HCT116 (cell line): Measurements from ENCODE around the gene C3orf22. TPM values are rescaled to one million over a fixed set of nuclear protein-coding genes. Genes with fewer than 3 reads are reported as not detected.
"Not testable (repeated sequence)": the region's sequence is repeated elsewhere in the genome, so short reads cannot be mapped to it uniquely, and the experiment has no call there.

ENCODE experiments used
- ATAC-seq: fragments of 200-7000 bp; cut with Tn5 transposase; 2 replicates; pipeline ENCODE4 v1.9.1; 2020; ENCODE audit warnings: mild to moderate bottlenecking, moderate library complexity
- BruUV-seq: library from RNA; stranded (reverse); fragments of 400-500 nt; replicated peaks from 2 replicates; lab custom pipeline; 2021; lab: Mats Ljungman, UMichigan
- CTCF ChIA-PET: fragments of 300-600 bp; sonication (Branson Sonifier 250); formaldehyde crosslinking; loops from one replicate; lab custom pipeline; 2021; ENCODE audit warnings: antibody characterized with exemption; lab: Charles Lee
- POLR2A ChIA-PET: fragments of 300-600, 350-600 bp; sonication (Branson Sonifier 250); formaldehyde crosslinking; loops from one replicate; lab custom pipeline; 2021; ENCODE audit warnings: antibody characterized with exemption; lab: Charles Lee
- RAD21 ChIA-PET, 2 experiments: fragments of 300-600 bp; sonication (Branson Sonifier 250); formaldehyde crosslinking; loops; one replicate each; lab custom pipeline; 2023; ENCODE audit warnings: low total read pairs in 2 of 2; ENCODE audit not compliant: uncharacterized antibody in 2 of 2, unreplicated experiment in 2 of 2, low non-redundant PET in 1 of 2; lab: Charles Lee
- DNase-seq: peaks from one replicate; pipeline ENCODE4 v3.0.0-alpha.2; 2010; ENCODE audit warnings: low read depth, low spot score
- H2AFZ ChIP-seq: fragments of 200-600 bp; shearing (Covaris generic), sonication (generic); 2 replicates; pipeline ENCODE4 v1.6.1; 2017; ENCODE audit warnings: low read depth, mixed run types, mixed read lengths, antibody characterized with exemption, low read length; ENCODE audit not compliant: poor library complexity, severe bottlenecking
- H3K27ac ChIP-seq: 2 replicates; pipeline ENCODE4 v1.5.1; 2012; ENCODE audit warnings: low read depth, low read length
- H3K27me3 ChIP-seq: fragments of 200-600 bp; sonication (generic); 2 replicates; pipeline ENCODE4 v1.6.1; 2016; ENCODE audit warnings: mixed run types, low read length, mixed read lengths; ENCODE audit not compliant: insufficient read depth
- H3K36me3 ChIP-seq, 2 experiments: fragments of 200-500 bp in 1 of 2; fragments of 200-600 bp in 1 of 2; sonication (Bioruptor generic) in 1 of 2; sonication (generic) in 1 of 2; 2 replicates each; pipeline versions ENCODE4 v1.5.1 to v1.6.1; 2014 to 2016; ENCODE audit warnings: low read length in 2 of 2, inconsistent platforms in 1 of 2, mixed read lengths in 1 of 2, mixed run types in 1 of 2; ENCODE audit not compliant: insufficient read depth in 2 of 2, control insufficient read depth in 1 of 2
- H3K4me1 ChIP-seq, 2 experiments: fragments of 200-600 bp in 1 of 2; sonication (generic) in 1 of 2; 2 replicates each; pipeline versions ENCODE4 v1.5.1 to v1.6.1; 2012 to 2017; ENCODE audit warnings: low read length in 2 of 2, inconsistent platforms in 1 of 2, mild to moderate bottlenecking in 1 of 2, mixed read lengths in 1 of 2, mixed run types in 1 of 2, moderate library complexity in 1 of 2; ENCODE audit not compliant: insufficient read depth in 2 of 2, control insufficient read depth in 1 of 2
- H3K4me2 ChIP-seq: fragments of 200-600 bp; sonication (generic); 2 replicates; pipeline ENCODE4 v1.6.1; 2017; ENCODE audit warnings: mixed run types, low read length, mixed read lengths
- H3K4me3 ChIP-seq, 2 experiments: fragments of 200-600 bp in 1 of 2; sonication (generic) in 1 of 2; replicated peaks in 1 of 2; 2 replicates each; pipeline ENCODE4 v1.5.1; 2011 to 2016; ENCODE audit warnings: low read length in 2 of 2, control low read depth in 1 of 2, low read depth in 1 of 2, mild to moderate bottlenecking in 1 of 2, mixed read lengths in 1 of 2, mixed run types in 1 of 2
- H3K79me2 ChIP-seq: fragments of 200-600 bp; sonication (generic); 2 replicates; pipeline ENCODE4 v1.6.1; 2017; ENCODE audit warnings: mild to moderate bottlenecking, mixed run types, low read length, moderate library complexity, mixed read lengths; ENCODE audit not compliant: insufficient read depth
- H3K9ac ChIP-seq: fragments of 200-600 bp; sonication (generic); 2 replicates; pipeline ENCODE4 v1.6.1; 2016; ENCODE audit warnings: low read length, mixed read lengths
- H3K9me2 ChIP-seq: fragments of 200-600 bp; sonication (generic), shearing (Covaris generic); 2 replicates; pipeline ENCODE4 v1.6.1; 2017; ENCODE audit warnings: mixed run types, mild to moderate bottlenecking, moderate library complexity; ENCODE audit not compliant: insufficient read depth
- H3K9me3 ChIP-seq, 2 experiments: fragments of 200-500 bp in 1 of 2; fragments of 200-600 bp in 1 of 2; sonication (Bioruptor generic) in 1 of 2; sonication (generic) in 1 of 2; 2 replicates each; pipeline ENCODE4 v1.6.1; 2014 to 2017; ENCODE audit warnings: low read length in 2 of 2, mixed read lengths in 2 of 2, inconsistent platforms in 1 of 2, low read depth in 1 of 2, mild to moderate bottlenecking in 1 of 2, mixed run types in 1 of 2, moderate library complexity in 1 of 2; ENCODE audit not compliant: control insufficient read depth in 1 of 2, insufficient read depth in 1 of 2
- H4K20me1 ChIP-seq: fragments of 200-600 bp; sonication (generic), shearing (Covaris generic); 2 replicates; pipeline ENCODE4 v1.6.1; 2017; ENCODE audit warnings: mixed run types, mild to moderate bottlenecking, moderate library complexity; ENCODE audit not compliant: insufficient read depth
- CBX3 ChIP-seq: IDR thresholded peaks from 2 replicates; pipeline ENCODE4 v1.6.1; 2012; ENCODE audit warnings: low read depth
- CEBPB ChIP-seq: IDR thresholded peaks from 2 replicates; pipeline ENCODE4 v1.6.1; 2012; ENCODE audit warnings: low read depth
- EGR1 ChIP-seq: IDR thresholded peaks from 2 replicates; pipeline ENCODE4 v1.6.1; 2012; ENCODE audit warnings: low read depth
- ELF1 ChIP-seq: IDR thresholded peaks from 2 replicates; pipeline ENCODE4 v1.6.1; 2012; ENCODE audit warnings: low read depth, borderline replicate concordance
- JUND ChIP-seq: IDR thresholded peaks from 2 replicates; pipeline ENCODE4 v1.6.1; 2012
- POLR2A ChIP-seq: IDR thresholded peaks from 2 replicates; pipeline ENCODE4 v1.7.0; 2011; ENCODE audit warnings: borderline replicate concordance; ENCODE audit not compliant: insufficient read depth, insufficient read length; ENCODE audit errors: extremely low read depth
- POLR2AphosphoS5 ChIP-seq: IDR thresholded peaks from 2 replicates; pipeline ENCODE4 v1.6.1; 2011; ENCODE audit warnings: mild to moderate bottlenecking, low read depth, low read length, moderate library complexity
- RAD21 ChIP-seq: IDR thresholded peaks from 2 replicates; pipeline ENCODE4 v1.6.1; 2012; ENCODE audit warnings: low read depth, mild to moderate bottlenecking
- SIN3A ChIP-seq: IDR thresholded peaks from 2 replicates; pipeline ENCODE4 v1.6.1; 2012; ENCODE audit warnings: low read depth
- TCF7L2 ChIP-seq: IDR thresholded peaks from 2 replicates; pipeline ENCODE4 v1.7.0; 2011; ENCODE audit warnings: borderline replicate concordance, inconsistent platforms; ENCODE audit not compliant: insufficient read depth, insufficient read length; ENCODE audit errors: extremely low read depth
- YY1 ChIP-seq: IDR thresholded peaks from 2 replicates; pipeline ENCODE4 v1.6.1; 2011; ENCODE audit warnings: low read length, low read depth, moderate library complexity, mild to moderate bottlenecking; ENCODE audit not compliant: insufficient replicate concordance; ENCODE audit errors: extremely low read depth
- ZFX ChIP-seq: fragments of 450-650 bp; IDR thresholded peaks from 2 replicates; pipeline ENCODE4 v1.6.1; 2017
- ZNF274 ChIP-seq: fragments of 200-500 bp; sonication (Bioruptor generic); IDR thresholded peaks from 2 replicates; pipeline ENCODE4 v1.6.1; 2014; ENCODE audit warnings: mild to moderate bottlenecking, low read depth, low read length, inconsistent platforms
- intact Hi-C: fragments of 100-400 bp; cut with micrococcal nuclease; formaldehyde crosslinking; loops from 2 replicates; pipeline ENCODE4 v1.10.0; 2022
- total RNA-seq: library from RNA; stranded (reverse); gene quantifications from one replicate; pipeline ENCODE4 v1.2.1, GENCODE V29; 2021; ENCODE audit not compliant: unreplicated experiment
- TF ChIP-seq, protein P1 (sequence below): IDR thresholded peaks from 2 replicates; pipeline ENCODE4 v1.6.1; 2012
- TF ChIP-seq, protein P2 (sequence below): IDR thresholded peaks from 2 replicates; pipeline ENCODE4 v1.6.1; 2012
- TF ChIP-seq, protein P3 (sequence below): IDR thresholded peaks from 2 replicates; pipeline ENCODE4 v1.6.1; 2011; ENCODE audit warnings: mild to moderate bottlenecking, low read length, moderate library complexity; ENCODE audit not compliant: insufficient replicate concordance; ENCODE audit errors: extremely low read depth

The C3orf22 gene
- total RNA-seq, 1 experiment from 2014 or later, result not detected

DNA sequence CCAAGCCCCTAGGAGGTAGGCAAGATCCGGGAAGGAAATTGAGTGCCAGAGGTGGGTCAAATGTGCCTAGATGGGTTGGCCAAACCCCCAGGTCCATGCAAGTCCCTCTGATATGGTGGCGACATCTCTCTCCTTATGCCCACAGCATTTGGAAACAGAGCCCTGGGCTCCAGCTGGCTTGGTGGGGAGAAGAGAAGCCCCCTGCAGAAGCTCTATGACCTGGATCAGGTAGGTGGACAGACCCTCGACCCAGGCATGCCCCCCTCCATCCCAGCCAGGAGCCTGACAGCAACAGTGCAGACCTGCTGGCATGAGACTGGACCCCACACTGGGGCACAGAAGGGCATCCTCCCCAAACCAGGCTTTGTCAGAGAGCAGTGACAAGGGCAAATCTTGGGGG lies 22.6 kb downstream of the C3orf22 start (continued):
- TF ChIP-seq CBX3 (no peak), RAD21 (no peak), CEBPB (no peak), ZNF274 (no peak)
- TF ChIP-seq, protein P1, sequence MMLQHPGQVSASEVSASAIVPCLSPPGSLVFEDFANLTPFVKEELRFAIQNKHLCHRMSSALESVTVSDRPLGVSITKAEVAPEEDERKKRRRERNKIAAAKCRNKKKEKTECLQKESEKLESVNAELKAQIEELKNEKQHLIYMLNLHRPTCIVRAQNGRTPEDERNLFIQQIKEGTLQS, result no peak

GRCh38 chr3:126535636-126536035 lies 23.1 kb downstream of the C3orf22 start:
- RAD21 ChIA-PET, result no interaction called here
- H4K20me1 ChIP-seq, result no peaks in the 10 kb centered on the region
- H3K9me3 ChIP-seq, result no peaks in the 10 kb centered on the region
- H3K9me2 ChIP-seq, result no peaks in the 10 kb centered on the region
- peaks cover 8 to 9% of the 10 kb centered on the region in 2 experiments; a peak in 3 of 4 replicates for H3K4me1 ChIP-seq
- no peaks in the 10 kb centered on the region for H3K79me2 ChIP-seq
- intact Hi-C loops, result no loop called here
- no peak overlapping the region for H3K4me2 ChIP-seq
- no TSS peak for BruUV-seq
- H2AFZ ChIP-seq, result no peak overlapping the region
- peaks cover 50% of the 10 kb centered on the region for H3K27me3 ChIP-seq
- no peak overlapping the region for H3K9ac ChIP-seq
- TF ChIP-seq JUND, result no peak
- TF ChIP-seq, protein P2, sequence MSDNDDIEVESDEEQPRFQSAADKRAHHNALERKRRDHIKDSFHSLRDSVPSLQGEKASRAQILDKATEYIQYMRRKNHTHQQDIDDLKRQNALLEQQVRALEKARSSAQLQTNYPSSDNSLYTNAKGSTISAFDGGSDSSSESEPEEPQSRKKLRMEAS, result no peak
- no peak for TF ChIP-seq POLR2AphosphoS5
- TF ChIP-seq, protein P1, result no peak
- no peak for TF ChIP-seq POLR2A
- no peak for TF ChIP-seq ZFX
- TF ChIP-seq CEBPB, result no peak
- no peak for TF ChIP-seq ZNF274
- TF ChIP-seq ELF1, result no peak
- no peak for TF ChIP-seq YY1
- no peak for TF ChIP-seq TCF7L2
- no peak for TF ChIP-seq SIN3A
- TF ChIP-seq, protein P3, sequence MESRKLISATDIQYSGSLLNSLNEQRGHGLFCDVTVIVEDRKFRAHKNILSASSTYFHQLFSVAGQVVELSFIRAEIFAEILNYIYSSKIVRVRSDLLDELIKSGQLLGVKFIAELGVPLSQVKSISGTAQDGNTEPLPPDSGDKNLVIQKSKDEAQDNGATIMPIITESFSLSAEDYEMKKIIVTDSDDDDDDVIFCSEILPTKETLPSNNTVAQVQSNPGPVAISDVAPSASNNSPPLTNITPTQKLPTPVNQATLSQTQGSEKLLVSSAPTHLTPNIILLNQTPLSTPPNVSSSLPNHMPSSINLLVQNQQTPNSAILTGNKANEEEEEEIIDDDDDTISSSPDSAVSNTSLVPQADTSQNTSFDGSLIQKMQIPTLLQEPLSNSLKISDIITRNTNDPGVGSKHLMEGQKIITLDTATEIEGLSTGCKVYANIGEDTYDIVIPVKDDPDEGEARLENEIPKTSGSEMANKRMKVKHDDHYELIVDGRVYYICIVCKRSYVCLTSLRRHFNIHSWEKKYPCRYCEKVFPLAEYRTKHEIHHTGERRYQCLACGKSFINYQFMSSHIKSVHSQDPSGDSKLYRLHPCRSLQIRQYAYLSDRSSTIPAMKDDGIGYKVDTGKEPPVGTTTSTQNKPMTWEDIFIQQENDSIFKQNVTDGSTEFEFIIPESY, result no peak
- no peak for TF ChIP-seq EGR1
- no peak for ATAC-seq
- CTCF ChIA-PET, result no interaction called here
- POLR2A ChIA-PET, result no interaction called here
- no peak overlapping the region for H3K27ac ChIP-seq
- no peaks in the 10 kb centered on the region for H3K36me3 ChIP-seq
- no peak overlapping the region for H3K4me3 ChIP-seq
- no peak for DNase-seq

- CTCF ChIA-PET, BruUV-seq, POLR2A ChIA-PET: not testable (repeated sequence)
Measured at GRCh38 chr3:126534716-126535115, 24.0 kb downstream of the C3orf22 start.

More at GRCh38 chr3:126534716-126535115, 24.0 kb downstream of the C3orf22 start:
- H3K4me3 ChIP-seq, H3K4me1 ChIP-seq, ATAC-seq, H3K9me2 ChIP-seq, intact Hi-C loops, H3K9me3 ChIP-seq, DNase-seq, RAD21 ChIA-PET, H4K20me1 ChIP-seq, H3K9ac ChIP-seq, H2AFZ ChIP-seq, H3K36me3 ChIP-seq, H3K27ac ChIP-seq, H3K4me2 ChIP-seq, H3K79me2 ChIP-seq: not testable (repeated sequence)
- H3K27me3 ChIP-seq, result peaks cover 50% of the 10 kb centered on the region
